HepG2 (cell line): ENCODE measurements around the gene ATP9A. TPM values are rescaled to one million over a fixed set of nuclear protein-coding genes. Genes with fewer than 3 reads are reported as not detected.

Experiments used
- AHR ChIP-seq: IDR thresholded peaks from 2 replicates; pipeline ENCODE4 v1.6.1; 2018; ENCODE audit warnings: missing genetic modification reagents, missing compliant biosample characterization
- CSRNP1 ChIP-seq: sonication (generic); formaldehyde crosslinking; IDR thresholded peaks from 2 replicates; pipeline ENCODE4 v1.8.1; 2023; ENCODE audit warnings: mild to moderate bottlenecking, missing genetic modification reagents
- HINFP ChIP-seq: sonication (generic); formaldehyde crosslinking; IDR thresholded peaks from 2 replicates; pipeline ENCODE4 v1.4.0; 2020; ENCODE audit warnings: low read depth, mild to moderate bottlenecking, missing genetic modification reagents
- HOMEZ ChIP-seq: IDR thresholded peaks from 2 replicates; pipeline ENCODE4 v1.6.1; 2016; ENCODE audit warnings: low read depth
- IRF2 ChIP-seq: IDR thresholded peaks from 2 replicates; pipeline ENCODE4 v1.6.1; 2018; ENCODE audit warnings: missing genetic modification reagents, missing compliant biosample characterization
- MXD4 ChIP-seq: IDR thresholded peaks from 2 replicates; pipeline ENCODE4 v1.6.1; 2016; ENCODE audit warnings: mild to moderate bottlenecking, missing biosample characterization, missing genetic modification reagents
- PHF5A ChIP-seq: IDR thresholded peaks from one replicate; pipeline ENCODE4 v1.6.1; 2018; ENCODE audit warnings: low read depth, missing genetic modification reagents; ENCODE audit not compliant: unreplicated experiment
- RFX5 ChIP-seq: IDR thresholded peaks from 2 replicates; pipeline ENCODE4 v1.6.1; 2011; ENCODE audit warnings: low read depth, low read length, improper control_type of control experiment
- TBX2 ChIP-seq: sonication (generic); formaldehyde crosslinking; IDR thresholded peaks from 2 replicates; pipeline ENCODE4 v1.5.0; 2020; ENCODE audit warnings: missing genetic modification reagents, mild to moderate bottlenecking, borderline replicate concordance
- TGIF2 ChIP-seq: IDR thresholded peaks from 2 replicates; pipeline ENCODE4 v1.6.1; 2016; ENCODE audit warnings: control low read depth, missing compliant biosample characterization
- TIGD3 ChIP-seq: sonication (generic); formaldehyde crosslinking; IDR thresholded peaks from 2 replicates; pipeline ENCODE4 v1.5.1; 2020; ENCODE audit warnings: mild to moderate bottlenecking, missing genetic modification reagents, borderline replicate concordance
- ZHX2 ChIP-seq, 2 experiments: sonication (generic) in 1 of 2; formaldehyde crosslinking in 1 of 2; IDR thresholded peaks; 2 replicates each; pipeline versions ENCODE4 v1.6.1 to v1.9.0; 2014 to 2022; ENCODE audit warnings: antibody characterized with exemption in 1 of 2, borderline replicate concordance in 1 of 2, inconsistent platforms in 1 of 2, low read depth in 1 of 2, missing genetic modification reagents in 1 of 2
- ZNF333 ChIP-seq: sonication (generic); formaldehyde crosslinking; IDR thresholded peaks from 2 replicates; pipeline ENCODE4 v1.4.0; 2020; ENCODE audit warnings: mild to moderate bottlenecking, missing genetic modification reagents, borderline replicate concordance
- ZNF33A ChIP-seq: sonication (generic); formaldehyde crosslinking; IDR thresholded peaks from 2 replicates; pipeline ENCODE4 v1.5.1; 2020; ENCODE audit warnings: missing genetic modification reagents, mild to moderate bottlenecking, moderate library complexity, borderline replicate concordance
- ZSCAN31 ChIP-seq: sonication (generic); formaldehyde crosslinking; IDR thresholded peaks from 2 replicates; pipeline ENCODE4 v1.5.0; 2020; ENCODE audit warnings: low read depth, mild to moderate bottlenecking, missing genetic modification reagents
- polyA plus RNA-seq, 8 experiments: library from polyadenylated mRNA; depleted of rRNA in 3 of 8; stranded (reverse) in 7 of 8; unstranded in 1 of 8; fragments of >200 nt; fragmentation: Illumina TruSeq in 4 of 8; extraction: Trizol in 4 of 8; gene quantifications; 2 replicates each; pipeline versions ENCODE4 v1.2.1 to v1.2.3, GENCODE V29; 2011 to 2016; ENCODE audit warnings: low read depth in 4 of 8, missing spikeins in 1 of 8, mixed read lengths in 1 of 8; ENCODE audit not compliant: insufficient read depth in 1 of 8
- total RNA-seq, 5 experiments: library from RNA; depleted of rRNA; stranded (reverse); fragments of >200 nt; fragmentation: Illumina TruSeq; extraction: Trizol; gene quantifications; 2 replicates each; pipeline ENCODE4 v1.2.3, GENCODE V29; 2016; ENCODE audit warnings: low read depth in 1 of 5

Gene ATP9A
- total and polyA plus RNA-seq, 2 of the 13 experiments (the other 11 are each of a cell fraction or from before 2014, with no cell fraction given) = 11.8 to 18.5 TPM

GRCh38 chr20:51800060-51800871 lies 32.1 kb upstream of the ATP9A start (continued):
- TF ChIP-seq CSRNP1 (CRISPR knock-in tag) (no peak), IRF2 (peak; percentile 52; the same call in 1 of the 2 replicates), ZSCAN31 (CRISPR knock-in tag) (no peak; the same call in 1 of the 2 replicates), ZNF333 (no peak; the same call in 1 of the 2 replicates), RFX5 (no peak; the same call in 1 of the 2 replicates), TIGD3 (CRISPR knock-in tag) (no peak), HOMEZ (peak; percentile 43; the same call in 1 of the 2 replicates), PHF5A (CRISPR knock-in tag) (peak; percentile 76), AHR (CRISPR knock-in tag) (peak; percentile 74; the same call in 1 of the 2 replicates), TBX2 (CRISPR knock-in tag) (peak; percentile 31; the same call in 1 of the 2 replicates), ZNF33A (no peak), TGIF2 (CRISPR knock-in tag) (peak; percentile 63; the same call in 1 of the 2 replicates), HINFP (CRISPR knock-in tag) (peak; percentile 64; the same call in 1 of the 2 replicates), ZHX2 (IDR thresholded peaks at IDR 0.05; ENCODE audit: low read depth) (no peak), ZHX2 (CRISPR knock-in tag; IDR thresholded peaks at IDR 0.05; ENCODE audit: borderline replicate concordance) (0 out of 2 replicates have a peak, but pooled peaks have one; percentile 47), MXD4 (CRISPR knock-in tag) (no peak; the same call in 1 of the 2 replicates)
